Measurements from ENCODE around the gene RPP21. TPM values are rescaled to one million over a fixed set of nuclear protein-coding genes. Genes with fewer than 3 reads are reported as not detected.
A peak's percentile ranks its signal among the peaks of the same experiment; 100 is the strongest.

Gene RPP21
- total RNA-seq, 3 donors from 2014 or later (not counting 1 experiment from before 2014, with no cell fraction given), result 24.6 to 33.3 (median 31.4) TPM

GRCh38 chr6:30356536-30356935 lies 11.6 kb downstream of the RPP21 start:
- DNase-seq, result no peak
- H3K27me3 Mint-ChIP-seq (ENCODE audit: low read depth in 2 of 2), result peaks cover 48 to 69% of the 10 kb centered on the region in 2 donors
- no peaks in the 10 kb centered on the region for H3K36me3 ChIP-seq (ENCODE audit: control insufficient read depth, insufficient read depth, low read length)
- no peak overlapping the region for H3K4me3 Mint-ChIP-seq
- no peaks in the 10 kb centered on the region for H3K9me3 ChIP-seq (ENCODE audit: control insufficient read depth, insufficient read depth, low read length)
- WGBS (ENCODE audit: insufficient coverage), result 69% methylated on average over 1 of the region's 1 CpG
- TF ChIP-seq CTCF (IDR thresholded peaks at IDR 0.05), result no peak
- ATAC-seq, result no peak
- peaks cover 8% of the 10 kb centered on the region for H3K4me1 ChIP-seq (ENCODE audit: control insufficient read depth, insufficient read depth, low read length)
- H3K9me3 Mint-ChIP-seq, result no peaks in the 10 kb centered on the region
- H3K27me3 ChIP-seq (ENCODE audit: control insufficient read depth, insufficient read depth, low read length), result peaks cover 23% of the 10 kb centered on the region
- H3K27ac ChIP-seq (ENCODE audit: low read length), result no peak overlapping the region
- H3K4me3 ChIP-seq (ENCODE audit: low read length), result no peak overlapping the region
- H3K27ac Mint-ChIP-seq, result no peak overlapping the region
- intact Hi-C loops (cut with micrococcal nuclease), result no loop called here
- no peaks in the 10 kb centered on the region for H3K36me3 Mint-ChIP-seq
- peaks cover 6 to 9% of the 10 kb centered on the region in 2 donors for H3K4me1 Mint-ChIP-seq

- 8% methylated on average over 39 of the region's 40 CpGs for WGBS (ENCODE audit: insufficient coverage)
- no peak overlapping the region for H3K27ac ChIP-seq (ENCODE audit: low read length)
- DNase-seq, result peak; percentile 26 to 82
These were observed 13.0 kb downstream of the RPP21 start for GRCh38 chr6:30357678-30358540.

GRCh38 chr6:30359276-30359675 lies 14.3 kb downstream of the RPP21 start:
- H3K4me1 Mint-ChIP-seq, result peaks cover 6 to 9% of the 10 kb centered on the region in 2 donors
- intact Hi-C loops (cut with micrococcal nuclease), result no loop called here
- TF ChIP-seq CTCF (IDR thresholded peaks at IDR 0.05), result no peak
- no peak overlapping the region for H3K27ac Mint-ChIP-seq
- H3K27ac ChIP-seq (ENCODE audit: low read length), result no peak overlapping the region
- H3K36me3 Mint-ChIP-seq, result no peaks in the 10 kb centered on the region
- ATAC-seq, result no peak
- no peaks in the 10 kb centered on the region for H3K9me3 ChIP-seq (ENCODE audit: control insufficient read depth, insufficient read depth, low read length)
- peaks cover 52 to 54% of the 10 kb centered on the region in 2 donors for H3K27me3 Mint-ChIP-seq (ENCODE audit: low read depth in 2 of 2)
- H3K27me3 ChIP-seq (ENCODE audit: control insufficient read depth, insufficient read depth, low read length), result peaks cover 30% of the 10 kb centered on the region
- H3K9me3 Mint-ChIP-seq, result no peaks in the 10 kb centered on the region
- no peaks in the 10 kb centered on the region for H3K36me3 ChIP-seq (ENCODE audit: control insufficient read depth, insufficient read depth, low read length)
- WGBS (ENCODE audit: insufficient coverage), result 64% methylated on average over 4 of the region's 5 CpGs
- no peak overlapping the region for H3K4me3 Mint-ChIP-seq
- H3K4me3 ChIP-seq (ENCODE audit: low read length), result no peak overlapping the region
- H3K4me1 ChIP-seq (ENCODE audit: control insufficient read depth, insufficient read depth, low read length), result peaks cover 8% of the 10 kb centered on the region
- DNase-seq, result no peak

More at GRCh38 chr6:30357678-30358540, 13.0 kb downstream of the RPP21 start:
- intact Hi-C loops (cut with micrococcal nuclease), result loop anchor here (1.0 kb wide), 1 partner anchor 39 kb away; no protein-coding TSS in a partner anchor
- peaks cover 56 to 66% of the 10 kb centered on the region in 2 donors for H3K27me3 Mint-ChIP-seq (ENCODE audit: low read depth in 2 of 2)
- Histone ChIP-seq H3K36me3 (ENCODE audit: control insufficient read depth, insufficient read depth, low read length) (no peaks in the 10 kb centered on the region), H3K4me3 (ENCODE audit: low read length) (peak overlapping the region; percentile 8), H3K4me1 (ENCODE audit: control insufficient read depth, insufficient read depth, low read length) (peaks cover 8% of the 10 kb centered on the region), H3K27me3 (ENCODE audit: control insufficient read depth, insufficient read depth, low read length) (peaks cover 30% of the 10 kb centered on the region), H3K9me3 (ENCODE audit: control insufficient read depth, insufficient read depth, low read length) (no peaks in the 10 kb centered on the region)
- peaks cover 6 to 9% of the 10 kb centered on the region in 2 donors for H3K4me1 Mint-ChIP-seq
- peak; percentile 76 for TF ChIP-seq CTCF (IDR thresholded peaks at IDR 0.05)
- no peaks in the 10 kb centered on the region for H3K9me3 Mint-ChIP-seq
- no peak overlapping the region for H3K27ac Mint-ChIP-seq
- H3K36me3 Mint-ChIP-seq, result no peaks in the 10 kb centered on the region
- peak; percentile 81 to 96 (median 92) for ATAC-seq
- H3K4me3 Mint-ChIP-seq, result peak overlapping the region; percentile 82
